ENCODE data around the gene EFCAB6.

Gene EFCAB6

DNA sequence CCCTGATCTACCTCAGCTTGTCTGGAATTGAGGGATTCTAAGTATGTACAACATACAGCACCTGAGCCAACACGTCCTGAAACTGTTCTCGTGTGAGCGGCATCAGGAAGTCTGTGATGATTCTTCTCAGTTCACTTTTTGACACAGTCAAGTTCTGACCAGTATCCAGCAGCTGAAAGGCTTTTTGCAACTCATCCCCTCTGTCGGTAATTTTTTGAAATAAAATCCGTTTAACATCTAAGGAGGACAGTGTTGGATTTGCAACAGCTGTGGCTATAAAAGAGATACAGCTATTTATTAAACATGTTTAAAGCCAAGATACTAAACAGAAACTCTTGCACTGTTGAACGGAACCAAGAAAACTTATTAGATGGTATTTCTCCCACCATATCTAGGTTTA, 39.3 kb downstream of the EFCAB6 start:
- DNase-seq, result no peak
- in situ Hi-C loops (cut with MboI; ENCODE audit: low pct_unique_long_range_greater_than_20kb, low sequenced_read_pairs), result no loop called here

DNA sequence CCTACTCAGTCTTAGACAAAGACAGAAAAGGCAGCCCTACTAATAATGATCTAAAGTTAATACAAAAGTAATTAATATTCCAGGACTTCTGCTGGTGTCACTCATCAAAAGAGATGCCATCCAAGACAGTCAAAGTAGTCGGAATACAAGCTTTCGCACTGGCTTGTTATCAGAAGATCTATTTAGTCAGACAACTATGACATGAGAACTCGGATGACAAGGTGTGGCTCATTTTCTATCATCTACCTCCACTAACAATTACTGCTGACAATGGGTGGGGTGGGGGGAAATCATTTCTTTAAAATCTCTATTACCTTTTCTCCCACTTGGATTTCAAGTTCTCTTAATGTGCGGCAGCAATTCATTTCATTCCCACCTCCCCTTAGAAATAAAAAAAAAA, 56.7 kb downstream of the EFCAB6 start:
- in situ Hi-C loops (cut with MboI; ENCODE audit: low pct_unique_long_range_greater_than_20kb, low sequenced_read_pairs), result no loop called here
- no peak for DNase-seq

DNA sequence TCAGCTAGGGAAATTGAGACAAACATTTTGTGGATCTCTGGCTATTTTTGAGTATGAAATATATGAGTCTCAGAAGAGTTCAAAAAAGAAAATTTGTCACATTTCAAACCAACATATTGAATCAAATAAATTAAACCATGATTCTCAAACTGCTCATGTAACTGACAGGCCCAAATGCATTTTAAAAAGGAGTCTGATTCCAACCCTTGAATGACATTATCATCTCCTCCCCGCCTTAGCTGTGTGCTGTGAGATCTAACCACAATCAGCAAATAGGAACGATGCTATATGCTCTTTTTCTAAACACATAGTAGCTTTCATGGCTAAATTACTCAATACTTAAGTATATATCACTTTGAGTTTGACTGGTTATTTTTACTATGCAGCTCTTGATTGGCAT, 57.1 kb downstream of the EFCAB6 start:
- DNase-seq, result no peak
- in situ Hi-C loops (cut with MboI; ENCODE audit: low pct_unique_long_range_greater_than_20kb, low sequenced_read_pairs), result no loop called here

DNA sequence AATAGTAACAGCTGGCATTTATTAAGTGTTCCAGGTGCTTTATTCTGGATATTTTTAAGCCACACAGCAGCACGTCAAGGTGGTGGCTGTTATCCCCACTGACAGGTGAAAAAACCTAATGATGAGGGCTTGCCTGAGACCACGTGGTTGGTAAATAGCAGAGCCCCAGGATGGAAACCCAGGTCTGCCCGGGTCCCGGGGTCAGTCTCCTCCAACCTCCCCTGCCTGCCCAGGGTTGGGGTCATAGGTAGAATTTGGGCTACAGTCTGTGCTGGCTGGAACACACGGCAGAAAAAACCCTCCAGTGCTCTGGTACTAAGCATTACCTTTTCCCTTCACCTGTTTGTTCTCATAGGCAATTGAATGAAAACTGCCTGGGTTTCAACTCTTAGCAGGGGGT, 57.9 kb downstream of the EFCAB6 start:
- in situ Hi-C loops (cut with MboI; ENCODE audit: low pct_unique_long_range_greater_than_20kb, low sequenced_read_pairs), result no loop called here
- DNase-seq, result no peak

DNA sequence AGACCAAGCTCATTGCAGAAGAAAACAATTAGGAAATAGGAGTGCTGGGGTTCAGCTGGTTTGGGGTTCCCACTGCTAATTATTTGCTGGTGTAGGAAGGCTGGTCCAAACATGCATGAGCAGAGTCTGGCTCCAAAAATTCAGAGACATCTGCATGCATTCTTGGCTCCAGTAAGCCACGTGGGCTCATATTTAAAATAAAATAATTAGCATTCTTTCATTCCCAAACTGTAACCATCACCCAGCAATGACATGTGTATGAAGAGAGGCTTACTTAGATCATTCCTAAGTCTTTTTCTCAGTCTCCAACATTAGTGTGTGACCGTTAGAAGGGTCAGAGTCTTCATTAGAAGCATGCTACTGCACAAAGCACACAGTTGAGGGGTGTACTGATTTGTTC, 58.4 kb downstream of the EFCAB6 start:
- in situ Hi-C loops (cut with MboI; ENCODE audit: low pct_unique_long_range_greater_than_20kb, low sequenced_read_pairs), result no loop called here

DNA sequence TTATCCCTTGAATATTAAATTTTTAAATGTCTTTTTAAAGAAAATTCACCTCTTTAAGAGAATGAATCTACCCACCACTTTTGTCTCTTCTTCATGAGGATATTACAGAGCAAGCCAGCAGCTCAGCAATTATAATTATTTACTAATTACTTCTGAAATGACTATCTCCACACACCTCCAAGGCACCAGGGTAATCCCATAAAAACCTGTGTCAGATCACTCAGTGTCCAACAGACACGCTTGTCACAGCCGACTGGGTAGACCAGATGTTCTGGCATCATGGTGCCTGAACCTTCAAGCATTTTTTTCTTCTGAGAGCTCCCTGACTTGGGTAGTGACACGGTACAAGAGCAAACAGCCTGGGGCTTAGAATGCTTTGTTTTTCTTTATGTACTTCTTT, 61.4 kb downstream of the EFCAB6 start:
- no peak for DNase-seq
- in situ Hi-C loops (cut with MboI; ENCODE audit: low pct_unique_long_range_greater_than_20kb, low sequenced_read_pairs), result no loop called here

More for the DNA sequence above, 58.4 kb downstream of the EFCAB6 start:
- DNase-seq, result no peak

DNA sequence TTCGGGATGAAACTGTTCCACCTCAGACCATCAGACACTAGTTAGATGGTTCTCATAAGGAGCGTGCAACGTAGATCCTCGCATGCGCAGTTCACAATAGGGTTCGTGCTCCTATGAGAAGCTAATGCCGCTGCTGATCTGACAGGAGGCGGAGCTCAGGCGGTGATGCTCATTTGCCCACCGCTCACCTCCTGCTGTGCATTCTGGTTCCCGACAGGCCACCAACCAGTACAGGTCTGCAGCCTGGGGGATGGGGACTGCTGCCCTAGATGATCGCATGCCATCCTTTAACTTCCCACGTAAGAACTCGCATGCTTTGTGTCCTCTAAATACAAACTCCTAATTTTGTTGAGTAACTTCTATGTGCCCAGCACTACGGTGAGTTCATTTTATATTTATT, 62.6 kb downstream of the EFCAB6 start:
- DNase-seq, result no peak
- in situ Hi-C loops (cut with MboI; ENCODE audit: low pct_unique_long_range_greater_than_20kb, low sequenced_read_pairs), result no loop called here

DNA sequence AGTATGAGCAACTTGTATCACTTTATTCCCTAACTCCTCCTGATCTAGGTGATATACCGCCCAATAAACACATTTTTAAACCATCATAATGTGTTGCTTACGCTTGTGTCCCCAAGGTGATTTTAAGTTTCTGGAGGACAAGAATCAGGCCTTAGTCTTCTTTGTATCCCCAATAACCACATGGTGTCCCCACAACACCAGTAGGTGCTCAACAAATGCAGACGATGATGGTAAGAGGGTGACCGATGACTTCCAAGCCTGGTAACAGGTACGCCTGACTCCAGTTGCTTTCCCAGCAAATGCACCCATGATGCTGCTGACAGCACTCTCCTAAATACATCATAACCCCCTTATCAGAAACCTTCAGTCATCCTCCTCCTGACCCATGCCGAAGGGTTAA, 64.2 kb downstream of the EFCAB6 start:
- no peak for DNase-seq
- in situ Hi-C loops (cut with MboI; ENCODE audit: low pct_unique_long_range_greater_than_20kb, low sequenced_read_pairs), result no loop called here

DNA sequence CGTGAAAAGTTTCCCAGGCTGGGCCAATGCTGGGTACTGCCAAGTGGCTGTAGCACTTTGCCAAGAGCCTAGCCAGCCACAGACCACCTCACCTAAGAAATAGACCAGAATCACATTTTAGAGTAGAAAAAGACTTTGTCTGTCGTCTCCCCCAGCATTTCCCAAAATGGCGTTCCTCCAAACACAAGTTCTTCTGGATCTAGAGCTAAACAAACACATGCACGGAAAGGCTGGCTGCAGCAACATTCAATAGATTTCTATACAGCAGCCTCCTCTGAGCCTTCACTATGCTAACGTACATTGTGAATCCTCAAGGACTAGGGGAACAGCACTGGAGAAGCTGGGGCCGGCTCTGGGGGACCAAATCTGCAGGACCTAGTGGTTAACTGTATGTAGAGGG, 65.0 kb downstream of the EFCAB6 start:
- in situ Hi-C loops (cut with MboI; ENCODE audit: low pct_unique_long_range_greater_than_20kb, low sequenced_read_pairs), result no loop called here
- no peak for DNase-seq

DNA sequence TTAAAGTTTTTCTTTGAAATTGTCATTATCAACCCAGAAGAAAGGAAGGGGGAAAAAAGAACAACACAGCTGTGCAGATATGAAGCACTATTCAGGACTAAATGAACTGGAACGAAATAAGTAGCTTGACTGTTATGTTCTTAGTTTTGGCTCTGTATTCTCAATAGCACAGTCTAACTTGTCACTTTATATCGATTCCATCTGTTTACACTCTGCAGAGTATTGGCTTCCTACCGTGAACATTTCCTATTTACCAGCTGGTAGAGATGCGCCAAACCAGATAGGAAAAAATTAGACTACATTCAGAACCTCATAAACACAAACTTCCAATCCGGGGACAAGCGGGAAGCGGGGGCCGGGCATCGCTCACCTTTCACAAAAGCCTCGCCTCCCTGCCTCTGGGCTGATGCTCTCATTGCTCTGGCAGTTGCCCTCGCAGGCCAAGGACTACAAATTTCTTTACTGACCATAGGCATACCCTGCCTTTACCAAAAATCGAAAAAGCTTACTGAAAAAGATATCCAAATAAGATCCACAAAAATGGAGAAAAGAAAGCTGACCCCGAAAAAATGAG, 66.2 kb downstream of the EFCAB6 start:
- in situ Hi-C loops (cut with MboI; ENCODE audit: low pct_unique_long_range_greater_than_20kb, low sequenced_read_pairs), result no loop called here
- DNase-seq, result no peak

DNA sequence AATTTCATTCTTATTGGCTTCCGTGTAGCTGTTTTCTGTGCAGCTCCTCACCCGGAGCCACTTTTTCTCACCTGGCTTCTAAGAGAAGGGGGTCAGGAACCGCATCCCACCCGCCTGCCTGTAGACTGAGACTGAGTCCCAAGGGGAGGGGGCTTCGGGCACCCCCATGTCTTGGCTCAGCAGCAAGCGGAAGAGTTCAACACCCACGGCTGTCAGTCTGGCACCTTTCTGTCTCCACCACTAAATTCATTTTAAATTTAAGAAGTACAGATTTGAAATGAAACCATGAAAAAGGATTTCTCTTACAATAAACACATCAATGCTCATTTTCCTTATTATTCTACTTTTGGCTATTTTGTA, 66.7 kb downstream of the EFCAB6 start:
- no peak for DNase-seq
- in situ Hi-C loops (cut with MboI; ENCODE audit: low pct_unique_long_range_greater_than_20kb, low sequenced_read_pairs), result no loop called here

DNA sequence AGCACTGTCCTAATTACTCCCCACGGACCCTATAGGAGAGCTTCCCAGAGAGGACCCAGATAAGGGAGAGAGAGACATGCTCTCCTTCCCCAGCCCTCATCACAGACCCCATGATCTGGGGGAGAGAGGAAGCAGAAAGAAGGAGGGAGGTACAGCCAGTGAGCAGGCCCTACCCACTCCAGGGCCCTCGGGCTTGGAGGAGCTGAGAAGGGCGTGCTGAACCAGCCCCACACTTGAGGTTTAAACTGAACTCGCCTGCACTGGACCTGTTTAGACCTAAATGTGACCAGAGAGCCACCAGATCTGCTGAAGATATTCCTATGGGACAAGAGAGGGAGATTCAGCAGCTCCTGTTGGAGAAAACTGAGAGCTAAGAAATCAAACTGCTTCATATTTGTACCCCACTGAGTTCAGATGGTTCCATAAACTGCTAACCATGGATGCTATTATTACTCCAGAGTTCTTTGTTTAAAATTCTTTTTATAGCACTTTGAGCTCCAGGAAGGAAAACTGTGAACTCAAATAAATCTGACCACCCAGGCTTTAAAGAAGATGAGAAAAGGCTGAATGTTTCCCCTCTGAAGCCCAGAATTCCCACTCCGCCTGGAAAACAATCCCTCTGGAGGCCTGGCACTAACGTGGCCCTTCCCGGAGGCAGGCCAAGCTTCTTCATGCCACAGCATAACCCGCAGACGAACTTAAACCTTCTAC, 67.2 kb downstream of the EFCAB6 start:
- in situ Hi-C loops (cut with MboI; ENCODE audit: low pct_unique_long_range_greater_than_20kb, low sequenced_read_pairs), result no loop called here
- DNase-seq, result no peak

DNA sequence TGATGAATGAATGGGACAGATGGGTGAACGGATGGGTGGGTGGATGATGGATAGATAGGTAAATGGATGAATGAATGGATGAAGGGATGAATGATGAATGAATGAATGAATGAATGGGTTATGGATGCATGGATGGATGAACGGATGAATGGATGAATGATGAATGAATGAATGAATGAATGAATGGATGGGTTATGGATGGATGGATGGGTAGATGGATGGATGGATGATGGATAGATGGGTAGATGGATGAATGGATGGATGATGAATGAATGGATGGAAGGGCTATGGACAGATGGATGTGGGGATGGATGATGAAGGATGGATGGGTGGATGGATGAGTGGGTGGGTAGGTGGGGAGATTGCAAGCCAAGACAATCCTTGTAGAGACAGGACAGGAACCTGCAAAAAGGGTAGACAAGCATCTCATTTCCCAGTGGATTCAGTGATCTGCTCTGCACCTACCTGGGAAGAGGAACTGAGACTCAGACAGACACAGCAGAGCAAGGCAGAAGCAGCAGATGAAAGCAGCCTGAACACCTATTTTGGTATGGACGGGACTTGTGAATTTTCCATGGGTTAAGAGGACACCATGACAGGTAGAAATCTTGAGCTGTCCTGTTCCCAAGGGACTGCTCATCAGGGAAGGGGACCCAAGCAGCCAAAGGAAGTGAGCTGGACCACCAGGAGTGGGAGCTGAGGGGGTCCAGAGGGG, 68.0 kb downstream of the EFCAB6 start:
- no peak for DNase-seq
- in situ Hi-C loops (cut with MboI; ENCODE audit: low pct_unique_long_range_greater_than_20kb, low sequenced_read_pairs), result no loop called here

DNA sequence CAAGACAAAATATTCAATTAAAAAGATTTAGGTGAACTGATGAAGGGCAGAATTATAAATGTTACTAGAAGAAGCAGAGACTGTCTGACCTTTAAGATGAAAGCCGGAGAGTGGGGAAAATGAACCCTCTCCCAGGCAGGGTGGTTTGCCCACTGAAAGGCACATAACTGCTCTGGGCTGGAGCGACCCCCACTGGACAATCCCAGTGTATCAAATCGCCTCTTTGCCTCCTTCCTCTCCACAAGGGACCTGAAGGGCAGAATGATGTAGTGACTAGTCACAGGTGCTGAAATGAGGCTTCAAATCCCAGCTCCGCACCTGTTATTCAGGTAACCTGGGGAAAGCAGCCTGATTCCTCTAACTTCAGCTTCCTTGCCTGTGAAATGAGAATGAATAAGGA, 69.0 kb downstream of the EFCAB6 start:
- no peak for DNase-seq
- in situ Hi-C loops (cut with MboI; ENCODE audit: low pct_unique_long_range_greater_than_20kb, low sequenced_read_pairs), result no loop called here

DNA sequence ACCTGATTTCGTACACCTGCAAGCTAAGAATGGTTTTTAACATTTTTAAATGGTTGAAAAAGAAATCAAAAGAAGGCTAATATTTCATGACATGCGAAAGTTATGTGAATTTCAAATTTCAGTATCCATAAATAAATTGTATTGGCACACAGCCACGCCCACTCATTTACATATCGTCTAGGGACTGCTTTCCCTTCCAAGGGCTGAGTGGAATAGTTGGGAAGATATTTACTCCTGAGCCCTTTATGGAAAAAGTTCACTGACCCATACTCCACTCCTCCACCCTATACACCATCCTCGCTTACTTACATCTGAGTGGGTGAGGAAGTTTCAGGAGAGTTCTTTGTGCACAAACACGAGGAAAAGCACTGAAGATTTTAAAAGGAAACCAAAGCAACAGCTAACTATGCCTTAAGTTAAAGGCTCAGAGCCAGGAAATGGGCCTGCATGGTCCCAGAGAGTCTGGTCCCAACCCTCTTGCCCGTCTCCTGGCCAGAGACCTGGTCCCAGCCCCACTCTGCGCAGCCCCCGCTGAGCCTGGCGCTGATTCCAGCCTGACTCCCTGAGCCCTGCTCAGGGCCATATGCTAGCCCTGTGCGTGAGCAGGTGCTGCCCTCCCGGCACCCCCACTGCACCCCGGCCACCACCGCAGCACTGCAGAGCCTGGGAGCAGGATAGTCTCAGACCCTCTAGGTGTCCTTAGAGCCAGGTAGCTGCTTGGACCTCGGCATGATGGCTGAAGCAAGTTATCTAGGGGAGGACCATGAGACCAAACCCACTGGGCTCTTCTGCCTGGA, 69.8 kb downstream of the EFCAB6 start:
- DNase-seq, result no peak
- in situ Hi-C loops (cut with MboI; ENCODE audit: low pct_unique_long_range_greater_than_20kb, low sequenced_read_pairs), result no loop called here

DNA sequence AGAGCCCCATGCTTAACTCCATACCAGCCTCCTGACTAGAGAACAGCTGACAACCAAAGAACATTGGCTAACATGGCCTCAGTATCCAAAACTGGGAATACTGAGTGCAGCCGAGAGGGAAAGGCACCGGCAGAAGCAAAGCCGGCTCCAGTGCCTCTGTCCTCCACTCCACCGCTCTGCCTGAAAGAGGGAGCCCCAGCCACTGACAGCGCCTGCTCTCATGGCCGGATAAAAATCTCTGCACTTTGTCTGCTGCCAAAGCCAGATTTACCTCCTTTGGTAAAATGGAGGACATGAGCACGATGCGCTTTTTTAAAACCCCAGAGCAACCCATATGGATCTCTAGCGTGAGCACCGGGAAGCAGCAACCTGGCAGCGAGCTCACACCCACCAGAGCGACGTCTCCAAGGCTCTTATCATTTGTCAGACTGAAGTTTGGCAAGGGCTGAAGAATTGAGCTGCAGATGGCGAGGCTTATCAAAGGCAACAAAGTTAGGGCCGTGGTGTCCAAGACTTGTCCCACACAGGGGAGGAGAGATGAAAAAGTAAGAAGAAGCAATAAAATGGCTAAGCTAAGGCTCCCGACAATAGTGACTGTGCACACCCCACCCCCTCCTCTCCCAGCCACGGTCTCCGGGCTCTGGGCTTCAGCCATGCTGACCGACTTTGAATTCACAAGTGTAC, 71.4 kb downstream of the EFCAB6 start:
- no peak for DNase-seq
- in situ Hi-C loops (cut with MboI; ENCODE audit: low pct_unique_long_range_greater_than_20kb, low sequenced_read_pairs), result no loop called here

DNA sequence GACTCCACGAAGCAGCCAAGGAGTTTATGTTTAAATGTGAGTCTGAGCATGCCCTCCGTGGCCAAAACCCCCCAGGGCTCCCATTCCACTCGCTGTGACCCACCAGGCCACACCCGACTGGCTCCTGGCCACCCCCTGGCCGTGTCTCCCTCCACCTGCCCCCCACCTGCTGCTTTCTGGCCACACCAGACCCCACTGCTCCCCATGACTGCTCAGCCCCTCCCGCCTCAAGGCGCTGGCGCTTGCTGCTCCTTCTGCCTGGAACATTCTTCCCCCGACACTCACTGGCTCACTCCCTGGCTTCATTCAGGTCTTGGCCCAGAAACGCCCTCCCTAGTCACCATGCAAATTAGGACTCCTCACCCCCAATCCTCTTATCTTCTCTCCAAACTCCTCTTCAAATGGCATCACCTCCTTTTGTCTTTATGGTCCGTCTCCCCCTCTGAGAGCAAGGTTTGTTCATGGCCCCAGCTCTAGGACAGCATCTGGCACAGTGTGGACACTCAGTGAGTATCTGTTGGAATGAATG, 72.2 kb downstream of the EFCAB6 start:
- in situ Hi-C loops (cut with MboI; ENCODE audit: low pct_unique_long_range_greater_than_20kb, low sequenced_read_pairs), result no loop called here
- DNase-seq, result no peak

DNA sequence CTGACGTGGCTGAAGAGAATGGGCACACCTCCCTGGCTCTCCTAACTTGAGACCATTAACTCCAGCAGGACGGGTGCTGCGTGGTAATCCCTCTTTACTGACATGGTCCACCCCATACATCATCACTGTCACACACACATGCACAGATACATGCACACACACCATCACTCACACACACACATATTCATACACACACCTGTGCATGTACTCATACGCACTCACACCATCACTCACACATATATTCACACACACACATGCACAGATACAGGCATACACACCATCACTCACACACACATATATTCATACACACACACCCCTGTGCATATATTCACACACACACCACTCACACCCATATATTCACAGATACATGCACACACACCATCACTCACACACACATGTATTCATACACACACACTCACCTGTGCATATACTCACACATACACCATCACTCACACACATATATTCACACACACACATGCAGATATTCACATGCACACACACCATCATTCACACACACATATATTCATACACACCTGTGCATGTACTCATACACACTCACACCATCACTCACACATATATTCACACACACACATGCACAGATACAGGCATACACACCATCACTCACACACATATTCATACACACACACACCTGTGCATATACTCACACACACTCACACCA, 74.8 kb downstream of the EFCAB6 start:
- in situ Hi-C loops (cut with MboI; ENCODE audit: low pct_unique_long_range_greater_than_20kb, low sequenced_read_pairs), result no loop called here
- no peak for DNase-seq

DNA sequence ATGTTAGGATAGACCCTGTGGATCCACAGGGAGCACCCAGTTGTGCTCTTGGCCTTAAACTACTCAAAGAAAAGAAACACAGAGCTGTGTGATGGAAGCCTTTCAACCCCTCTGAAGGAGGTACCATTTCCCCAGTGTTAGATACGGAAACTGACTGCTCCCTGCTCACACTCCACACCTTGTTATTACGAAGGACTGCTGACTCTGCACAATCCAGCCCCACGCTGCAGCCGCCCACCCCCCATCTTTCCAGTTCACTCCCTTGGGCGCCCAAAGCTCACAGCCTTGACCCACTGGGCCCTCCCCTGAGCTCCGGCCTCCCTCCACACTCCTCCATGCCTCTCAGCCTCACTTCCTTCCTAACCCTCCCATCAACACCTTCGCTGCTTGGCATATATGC, 75.5 kb downstream of the EFCAB6 start:
- DNase-seq, result no peak
- in situ Hi-C loops (cut with MboI; ENCODE audit: low pct_unique_long_range_greater_than_20kb, low sequenced_read_pairs), result no loop called here
